H1 (cell line): ENCODE measurements around the gene SART1. TPM values are rescaled to one million over a fixed set of nuclear protein-coding genes. Genes with fewer than 3 reads are reported as not detected.

Experiments used
- CTBP2 ChIP-seq: IDR thresholded peaks from 2 replicates; pipeline ENCODE4 v1.7.0; 2011; ENCODE audit warnings: borderline replicate concordance, mild to moderate bottlenecking, moderate library complexity, mixed read lengths, low read length; ENCODE audit not compliant: insufficient read depth, insufficient read length
- GTF2F1 ChIP-seq: IDR thresholded peaks from 2 replicates; pipeline ENCODE4 v1.6.1; 2012; ENCODE audit warnings: low read depth, low read length, improper control_type of control experiment, borderline replicate concordance
- MAFK ChIP-seq: IDR thresholded peaks from 2 replicates; pipeline ENCODE4 v1.6.1; 2012; ENCODE audit warnings: low read depth, mild to moderate bottlenecking, improper control_type of control experiment, low read length
- SRF ChIP-seq: IDR thresholded peaks from 2 replicates; pipeline ENCODE4 v1.6.1; 2011; ENCODE audit warnings: mild to moderate bottlenecking, low read depth, low read length, moderate library complexity
- polyA plus RNA-seq, 7 experiments: library from polyadenylated mRNA; depleted of rRNA in 3 of 7; stranded (reverse) in 5 of 7; unstranded in 2 of 7; fragments of >200 nt in 5 of 7; fragments of 200-250 nt in 2 of 7; gene quantifications; 1 replicate in 5 of 7; 2 replicates in 1 of 7; 4 replicates in 1 of 7; pipeline versions ENCODE4 v1.2.1 to v1.2.3, GENCODE V29; 2011 to 2013; ENCODE audit warnings: missing spikeins in 2 of 7, mixed read lengths in 2 of 7
- total RNA-seq: library from RNA; stranded (reverse); fragmentation: NEBNext Ultra II Directional; extraction: Animal tissue kit (Norgen Biotek cat#: 25700); gene quantifications from 2 replicates; pipeline ENCODE4 v1.2.1, GENCODE V29; 2021

Gene SART1
- total and polyA plus RNA-seq, 2 of the 8 experiments (the other 6 are each of a cell fraction or from before 2014, with no cell fraction given) = 9.7 to 46.1 TPM

DNA sequence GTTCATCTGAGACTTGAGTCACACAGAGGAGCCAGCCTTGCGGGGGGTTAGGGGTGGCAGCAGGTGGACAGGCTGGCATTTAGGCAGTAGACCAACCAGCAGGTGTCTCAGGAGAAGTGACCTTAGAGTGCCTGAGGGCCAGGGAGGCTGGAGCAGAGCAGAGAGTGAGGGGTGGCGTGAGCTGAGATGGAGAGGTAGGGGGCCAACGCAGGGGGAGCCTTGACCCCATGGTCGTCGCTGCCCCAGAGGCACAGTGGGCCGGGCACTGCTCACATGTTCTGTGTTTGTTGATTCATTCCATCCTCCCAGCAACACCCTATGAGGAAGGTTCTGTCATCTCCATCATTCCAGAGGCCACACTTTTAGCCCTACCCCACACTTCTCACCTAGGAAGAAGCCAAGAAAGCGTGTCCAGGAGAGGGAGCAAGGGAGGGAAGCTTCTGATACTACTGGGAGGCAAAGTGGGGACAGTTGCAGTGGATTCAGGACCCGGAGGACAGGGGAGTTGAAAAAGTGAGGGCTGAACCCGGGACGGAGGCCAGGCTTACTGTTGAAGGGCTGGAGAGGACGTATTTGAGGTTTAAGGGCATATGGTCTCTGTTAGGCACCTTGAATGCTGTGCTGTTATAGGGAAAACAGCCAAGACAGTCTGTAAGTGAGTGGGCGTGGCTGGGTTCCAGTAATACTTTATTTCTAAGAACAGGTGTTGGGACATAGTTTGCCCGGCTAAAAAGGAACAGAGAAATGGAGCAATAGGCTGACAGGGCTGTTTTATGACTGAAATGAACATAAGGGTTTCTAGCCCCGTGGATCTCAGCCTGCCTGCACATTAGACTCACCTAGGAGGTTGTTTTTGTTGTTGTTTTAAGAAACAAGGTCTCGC lies 7.3 kb downstream of the SART1 start (continued):
- no peak for TF ChIP-seq CTBP2
- TF ChIP-seq MAFK = no peak
- no peak for TF ChIP-seq SRF
- no peak for TF ChIP-seq GTF2F1
